Panc1 (cell line): Measurements from ENCODE around the gene SMARCD2. TPM values are rescaled to one million over a fixed set of nuclear protein-coding genes. Genes with fewer than 3 reads are reported as not detected.

Experiments
- ATAC-seq: fragments of 200-7000 bp; cut with Tn5 transposase; 2 replicates; pipeline ENCODE4 v1.9.1; 2020; ENCODE audit warnings: mild to moderate bottlenecking, moderate library complexity
- BruUV-seq: library from RNA; stranded (reverse); fragments of 400-500 nt; replicated peaks from 2 replicates; lab custom pipeline; 2021; lab: Mats Ljungman, UMichigan
- CTCF ChIA-PET: fragments of 300-600 bp; sonication (Branson Sonifier 250); formaldehyde crosslinking; loops from one replicate; lab custom pipeline; 2022; ENCODE audit warnings: antibody characterized with exemption; lab: Charles Lee
- POLR2A ChIA-PET: fragments of 300-600 bp; sonication (Branson Sonifier 250); formaldehyde crosslinking; loops from one replicate; lab custom pipeline; 2022; ENCODE audit warnings: antibody characterized with exemption; lab: Charles Lee
- DNase-seq: peaks from one replicate; pipeline ENCODE4 v3.0.0-alpha.2; 2010; ENCODE audit warnings: low read depth, low spot score
- H3K27ac ChIP-seq: 2 replicates; pipeline ENCODE4 v1.5.1; 2011; ENCODE audit warnings: mild to moderate bottlenecking, low read length, inconsistent platforms
- H3K27me3 ChIP-seq: fragments of 200-500 bp; sonication (Bioruptor generic); 2 replicates; pipeline ENCODE4 v1.6.0; 2014; ENCODE audit warnings: low read length, inconsistent platforms; ENCODE audit not compliant: control insufficient read depth, insufficient read depth
- H3K36me3 ChIP-seq: fragments of 200-500 bp; sonication (Bioruptor generic); 2 replicates; pipeline ENCODE4 v1.5.1; 2014; ENCODE audit warnings: inconsistent platforms, mild to moderate bottlenecking, low read length, moderate library complexity; ENCODE audit not compliant: control insufficient read depth, insufficient read depth
- H3K4me1 ChIP-seq: 2 replicates; pipeline ENCODE4 v1.5.1; 2011; ENCODE audit warnings: inconsistent platforms, mild to moderate bottlenecking, low read length, moderate library complexity; ENCODE audit not compliant: control insufficient read depth, insufficient read depth
- H3K4me3 ChIP-seq, 2 experiments: 2 replicates each; pipeline ENCODE4 v1.5.1; 2011 to 2012; ENCODE audit warnings: low read depth in 2 of 2, low read length in 2 of 2, mild to moderate bottlenecking in 2 of 2, inconsistent platforms in 1 of 2, moderate library complexity in 1 of 2
- H3K9me3 ChIP-seq: fragments of 200-500 bp; sonication (Bioruptor generic); 2 replicates; pipeline ENCODE4 v1.5.1; 2014; ENCODE audit warnings: low read depth, mild to moderate bottlenecking, inconsistent platforms, low read length, moderate library complexity; ENCODE audit not compliant: control insufficient read depth, insufficient read depth
- CTCF ChIP-seq: fragments of 450-650 bp; IDR thresholded peaks from 2 replicates; pipeline ENCODE4 v1.5.1; 2017; ENCODE audit warnings: mild to moderate bottlenecking
- POLR2AphosphoS5 ChIP-seq: IDR thresholded peaks from 2 replicates; pipeline ENCODE4 v1.6.1; 2012; ENCODE audit warnings: mild to moderate bottlenecking, low read depth, low read length, moderate library complexity
- REST ChIP-seq, 2 experiments: IDR thresholded peaks; 2 replicates each; pipeline ENCODE4 v1.6.1; 2011 to 2012; ENCODE audit warnings: low read depth in 2 of 2, control low read depth in 1 of 2, low read length in 1 of 2, mild to moderate bottlenecking in 1 of 2, moderate library complexity in 1 of 2; ENCODE audit not compliant: insufficient read depth in 1 of 2
- SIN3A ChIP-seq: IDR thresholded peaks from 2 replicates; pipeline ENCODE4 v1.6.1; 2012; ENCODE audit warnings: low read depth, mild to moderate bottlenecking, low read length, moderate library complexity, borderline replicate concordance; ENCODE audit not compliant: insufficient read depth
- TCF7L2 ChIP-seq: IDR thresholded peaks from 2 replicates; pipeline ENCODE4 v1.6.1; 2011; ENCODE audit warnings: mild to moderate bottlenecking, low read depth, low read length, inconsistent platforms
- in situ Hi-C: cut with HindIII; loops from 2 replicates; pipeline ENCODE4 v1.10.0; 2016; ENCODE audit warnings: low sequenced_read_pairs, low pct_unique_long_range_greater_than_20kb
- intact Hi-C: fragments of 100-400 bp; cut with micrococcal nuclease; formaldehyde crosslinking; loops from one replicate; pipeline ENCODE4 v1.10.0; 2022; ENCODE audit not compliant: unreplicated experiment
- total RNA-seq: library from RNA; stranded (reverse); gene quantifications from one replicate; pipeline ENCODE4 v1.2.1, GENCODE V29; 2021; ENCODE audit not compliant: unreplicated experiment

SMARCD2 gene
- total RNA-seq, 1 experiment from 2014 or later, result 59.4 TPM

- ATAC-seq (no peak), DNase-seq (no peak)
- intact Hi-C loops, result no loop called here
- in situ Hi-C loops, result no loop called here
- Histone ChIP-seq H3K27ac (no peak overlapping the region), H3K4me3 (no peak overlapping the region), H3K9me3 (no peaks in the 10 kb centered on the region), H3K36me3 (peaks cover 54% of the 10 kb centered on the region), H3K4me1 (no peaks in the 10 kb centered on the region), H3K27me3 (no peaks in the 10 kb centered on the region)
- CTCF ChIA-PET, result no interaction called here
- POLR2A ChIA-PET, result interaction anchor here (0.6 kb wide), 1 partner anchor 47 kb away, joined by 7 read pairs; no protein-coding TSS in a partner anchor
- TF ChIP-seq SIN3A, result no peak
- TF ChIP-seq REST (IDR thresholded peaks at IDR 0.05; ENCODE audit: insufficient read depth in 1 of 2, low read depth in 2 of 2, low read length in 1 of 2), result no peak
- no peak for TF ChIP-seq CTCF
- TF ChIP-seq TCF7L2, result no peak
- no peak for TF ChIP-seq POLR2AphosphoS5
- no TSS peak for BruUV-seq
Measured at GRCh38 chr17:63804328-63804727, 38.2 kb downstream of the SMARCD2 start.

- in situ Hi-C loops, result no loop called here
- no peak for ATAC-seq
- POLR2A ChIA-PET, result no interaction called here
Measured at GRCh38 chr17:63800783-63801182, 41.7 kb downstream of the SMARCD2 start.

More at GRCh38 chr17:63800783-63801182, 41.7 kb downstream of the SMARCD2 start:
- peaks cover 55% of the 10 kb centered on the region for H3K36me3 ChIP-seq
- DNase-seq, result no peak
- H3K4me3 ChIP-seq, result no peak overlapping the region
- TF ChIP-seq SIN3A (no peak), POLR2AphosphoS5 (no peak), TCF7L2 (no peak), CTCF (no peak), REST (IDR thresholded peaks at IDR 0.05; ENCODE audit: insufficient read depth in 1 of 2, low read depth in 2 of 2, low read length in 1 of 2) (no peak)
- H3K27me3 ChIP-seq, result no peaks in the 10 kb centered on the region
- no peaks in the 10 kb centered on the region for H3K9me3 ChIP-seq
- BruUV-seq, result no TSS peak
- no peaks in the 10 kb centered on the region for H3K4me1 ChIP-seq
- intact Hi-C loops, result no loop called here
- CTCF ChIA-PET, result no interaction called here
- no peak overlapping the region for H3K27ac ChIP-seq
